Measurements from ENCODE around the gene HES5.
"Not testable (repeated sequence)": the region's sequence is repeated elsewhere in the genome, so short reads cannot be mapped to it uniquely, and the experiment has no call there.

HES5 gene

GRCh38 chr1:2553871-2554620 lies 24.0 kb upstream of the HES5 start:
- H3K27ac ChIP-seq (ENCODE audit: poor library complexity, severe bottlenecking), result no peak overlapping the region
- H3K36me3 ChIP-seq (ENCODE audit: low read depth), result no peaks in the 10 kb centered on the region
- TF ChIP-seq, protein P1, sequence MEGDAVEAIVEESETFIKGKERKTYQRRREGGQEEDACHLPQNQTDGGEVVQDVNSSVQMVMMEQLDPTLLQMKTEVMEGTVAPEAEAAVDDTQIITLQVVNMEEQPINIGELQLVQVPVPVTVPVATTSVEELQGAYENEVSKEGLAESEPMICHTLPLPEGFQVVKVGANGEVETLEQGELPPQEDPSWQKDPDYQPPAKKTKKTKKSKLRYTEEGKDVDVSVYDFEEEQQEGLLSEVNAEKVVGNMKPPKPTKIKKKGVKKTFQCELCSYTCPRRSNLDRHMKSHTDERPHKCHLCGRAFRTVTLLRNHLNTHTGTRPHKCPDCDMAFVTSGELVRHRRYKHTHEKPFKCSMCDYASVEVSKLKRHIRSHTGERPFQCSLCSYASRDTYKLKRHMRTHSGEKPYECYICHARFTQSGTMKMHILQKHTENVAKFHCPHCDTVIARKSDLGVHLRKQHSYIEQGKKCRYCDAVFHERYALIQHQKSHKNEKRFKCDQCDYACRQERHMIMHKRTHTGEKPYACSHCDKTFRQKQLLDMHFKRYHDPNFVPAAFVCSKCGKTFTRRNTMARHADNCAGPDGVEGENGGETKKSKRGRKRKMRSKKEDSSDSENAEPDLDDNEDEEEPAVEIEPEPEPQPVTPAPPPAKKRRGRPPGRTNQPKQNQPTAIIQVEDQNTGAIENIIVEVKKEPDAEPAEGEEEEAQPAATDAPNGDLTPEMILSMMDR (IDR thresholded peaks at IDR 0.05; ENCODE audit: poor library complexity, severe bottlenecking), result no peak
- no peak for DNase-seq (ENCODE audit: low spot score)
- no peaks in the 10 kb centered on the region for H3K9me3 ChIP-seq (ENCODE audit: severe bottlenecking)
- no peak for ATAC-seq (ENCODE audit: low read depth)
- H3K4me1 ChIP-seq (ENCODE audit: insufficient read depth, poor library complexity, severe bottlenecking), result peaks cover 5% of the 10 kb centered on the region
- no peaks in the 10 kb centered on the region for H3K27me3 ChIP-seq (ENCODE audit: insufficient read depth, poor library complexity, severe bottlenecking)
- H3K4me3 ChIP-seq (ENCODE audit: severe bottlenecking), result no peak overlapping the region

GRCh38 chr1:2553076-2553475 lies 23.0 kb upstream of the HES5 start:
- not testable (repeated sequence) for DNase-seq (ENCODE audit: low spot score); H3K27ac ChIP-seq (ENCODE audit: poor library complexity, severe bottlenecking); H3K36me3 ChIP-seq (ENCODE audit: low read depth); H3K4me3 ChIP-seq (ENCODE audit: severe bottlenecking); ATAC-seq (ENCODE audit: low read depth); H3K4me1 ChIP-seq (ENCODE audit: insufficient read depth, poor library complexity, severe bottlenecking); H3K27me3 ChIP-seq (ENCODE audit: insufficient read depth, poor library complexity, severe bottlenecking); H3K9me3 ChIP-seq (ENCODE audit: severe bottlenecking)

GRCh38 chr1:2552189-2552588 lies 22.1 kb upstream of the HES5 start:
- no peaks in the 10 kb centered on the region for H3K27me3 ChIP-seq (ENCODE audit: insufficient read depth, poor library complexity, severe bottlenecking)
- no peak for DNase-seq (ENCODE audit: low spot score)
- TF ChIP-seq, protein P1 (IDR thresholded peaks at IDR 0.05; ENCODE audit: poor library complexity, severe bottlenecking), result no peak
- no peak overlapping the region for H3K4me3 ChIP-seq (ENCODE audit: severe bottlenecking)
- no peaks in the 10 kb centered on the region for H3K36me3 ChIP-seq (ENCODE audit: low read depth)
- peaks cover 10% of the 10 kb centered on the region for H3K4me1 ChIP-seq (ENCODE audit: insufficient read depth, poor library complexity, severe bottlenecking)
- H3K9me3 ChIP-seq (ENCODE audit: severe bottlenecking), result no peaks in the 10 kb centered on the region
- ATAC-seq (ENCODE audit: low read depth), result no peak
- H3K27ac ChIP-seq (ENCODE audit: poor library complexity, severe bottlenecking), result no peak overlapping the region

DNA sequence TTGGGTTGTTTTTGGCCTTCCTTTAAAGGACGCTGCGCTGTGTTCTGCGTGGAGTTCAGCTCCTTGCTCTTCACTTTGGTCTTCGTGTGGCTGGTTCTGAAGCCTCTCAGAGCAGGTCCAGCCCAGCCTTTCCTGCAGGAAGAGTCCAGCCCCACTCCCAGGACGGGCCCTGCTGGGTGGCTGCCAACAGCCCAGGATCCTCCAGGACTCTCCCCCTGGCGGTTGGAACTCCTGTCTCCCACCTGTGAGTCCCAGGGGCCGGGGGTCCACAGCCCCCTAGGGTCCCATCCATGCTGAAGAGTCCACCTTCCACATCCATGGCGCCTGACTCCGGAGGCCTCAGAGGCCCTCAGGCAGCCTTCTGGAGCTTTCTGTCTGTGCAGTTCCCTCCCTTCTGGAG lies 21.5 kb upstream of the HES5 start:
- H3K27me3 ChIP-seq (ENCODE audit: insufficient read depth, poor library complexity, severe bottlenecking); DNase-seq (ENCODE audit: low spot score); H3K9me3 ChIP-seq (ENCODE audit: severe bottlenecking); H3K4me3 ChIP-seq (ENCODE audit: severe bottlenecking); ATAC-seq (ENCODE audit: low read depth); H3K27ac ChIP-seq (ENCODE audit: poor library complexity, severe bottlenecking); H3K36me3 ChIP-seq (ENCODE audit: low read depth): not testable (repeated sequence)
- peaks cover 10% of the 10 kb centered on the region for H3K4me1 ChIP-seq (ENCODE audit: insufficient read depth, poor library complexity, severe bottlenecking)

DNA sequence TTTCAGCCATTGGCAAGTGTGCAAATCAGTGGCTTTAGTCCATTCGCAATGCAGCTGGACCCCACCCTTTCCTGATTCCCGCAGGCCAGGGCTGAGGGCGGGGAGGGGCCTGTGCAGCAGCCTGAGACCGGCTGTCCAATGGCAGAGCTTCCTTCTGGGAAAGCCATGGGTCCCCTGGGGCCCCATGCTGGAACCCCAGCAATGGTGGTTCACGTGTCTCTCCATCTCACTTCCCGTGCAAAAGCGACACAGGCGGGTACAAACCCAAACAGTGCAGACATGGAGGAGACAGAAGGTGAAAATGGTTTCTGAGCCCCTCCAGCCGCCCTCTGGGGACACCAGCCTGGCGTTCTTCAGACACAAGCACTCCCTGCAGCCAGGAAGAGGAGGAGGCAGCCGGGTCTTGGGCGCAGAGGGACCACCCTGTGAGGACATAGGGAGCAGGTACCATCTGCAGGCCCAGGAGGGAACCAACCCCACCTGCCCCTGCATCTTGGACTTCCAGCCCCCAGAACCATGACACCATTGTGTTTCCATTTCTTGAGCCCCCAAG lies 20.3 kb upstream of the HES5 start:
- H3K4me1 ChIP-seq (ENCODE audit: insufficient read depth, poor library complexity, severe bottlenecking); DNase-seq (ENCODE audit: low spot score); H3K27me3 ChIP-seq (ENCODE audit: insufficient read depth, poor library complexity, severe bottlenecking); H3K9me3 ChIP-seq (ENCODE audit: severe bottlenecking); ATAC-seq (ENCODE audit: low read depth); H3K36me3 ChIP-seq (ENCODE audit: low read depth); H3K4me3 ChIP-seq (ENCODE audit: severe bottlenecking); H3K27ac ChIP-seq (ENCODE audit: poor library complexity, severe bottlenecking): not testable (repeated sequence)

- H3K4me1 ChIP-seq (ENCODE audit: insufficient read depth, poor library complexity, severe bottlenecking); H3K9me3 ChIP-seq (ENCODE audit: severe bottlenecking); H3K27ac ChIP-seq (ENCODE audit: poor library complexity, severe bottlenecking); H3K36me3 ChIP-seq (ENCODE audit: low read depth); H3K27me3 ChIP-seq (ENCODE audit: insufficient read depth, poor library complexity, severe bottlenecking); H3K4me3 ChIP-seq (ENCODE audit: severe bottlenecking); DNase-seq (ENCODE audit: low spot score); ATAC-seq (ENCODE audit: low read depth): not testable (repeated sequence)
Measured at GRCh38 chr1:2549367-2550029, 19.4 kb upstream of the HES5 start.

All from RWPE2 (cell line).